Measurements from ENCODE around the gene MGAT4B.

MGAT4B gene

GRCh38 chr5:179824745-179825112 is 18.1 kb upstream of the MGAT4B start:
- TF ChIP-seq PATZ1 (CRISPR knock-in tag; IDR thresholded peaks at IDR 0.05; ENCODE audit: borderline replicate concordance) (no peak), TCF4 (CRISPR knock-in tag; IDR thresholded peaks at IDR 0.05; ENCODE audit: borderline replicate concordance) (no peak), CSDC2 (CRISPR knock-in tag; IDR thresholded peaks at IDR 0.05) (no peak), ESRRG (CRISPR knock-in tag; IDR thresholded peaks at IDR 0.05) (no peak), ZC3H10 (CRISPR knock-in tag; IDR thresholded peaks at IDR 0.05) (no peak), ZNF565 (CRISPR knock-in tag; conservative IDR thresholded peaks at IDR 0.05; ENCODE audit: low read depth) (no peak), ARNTL (CRISPR knock-in tag; IDR thresholded peaks at IDR 0.05; ENCODE audit: borderline replicate concordance, low read depth) (no peak), SNAI2 (CRISPR knock-in tag; IDR thresholded peaks at IDR 0.05) (no peak)
- TF ChIP-seq, protein P1, sequence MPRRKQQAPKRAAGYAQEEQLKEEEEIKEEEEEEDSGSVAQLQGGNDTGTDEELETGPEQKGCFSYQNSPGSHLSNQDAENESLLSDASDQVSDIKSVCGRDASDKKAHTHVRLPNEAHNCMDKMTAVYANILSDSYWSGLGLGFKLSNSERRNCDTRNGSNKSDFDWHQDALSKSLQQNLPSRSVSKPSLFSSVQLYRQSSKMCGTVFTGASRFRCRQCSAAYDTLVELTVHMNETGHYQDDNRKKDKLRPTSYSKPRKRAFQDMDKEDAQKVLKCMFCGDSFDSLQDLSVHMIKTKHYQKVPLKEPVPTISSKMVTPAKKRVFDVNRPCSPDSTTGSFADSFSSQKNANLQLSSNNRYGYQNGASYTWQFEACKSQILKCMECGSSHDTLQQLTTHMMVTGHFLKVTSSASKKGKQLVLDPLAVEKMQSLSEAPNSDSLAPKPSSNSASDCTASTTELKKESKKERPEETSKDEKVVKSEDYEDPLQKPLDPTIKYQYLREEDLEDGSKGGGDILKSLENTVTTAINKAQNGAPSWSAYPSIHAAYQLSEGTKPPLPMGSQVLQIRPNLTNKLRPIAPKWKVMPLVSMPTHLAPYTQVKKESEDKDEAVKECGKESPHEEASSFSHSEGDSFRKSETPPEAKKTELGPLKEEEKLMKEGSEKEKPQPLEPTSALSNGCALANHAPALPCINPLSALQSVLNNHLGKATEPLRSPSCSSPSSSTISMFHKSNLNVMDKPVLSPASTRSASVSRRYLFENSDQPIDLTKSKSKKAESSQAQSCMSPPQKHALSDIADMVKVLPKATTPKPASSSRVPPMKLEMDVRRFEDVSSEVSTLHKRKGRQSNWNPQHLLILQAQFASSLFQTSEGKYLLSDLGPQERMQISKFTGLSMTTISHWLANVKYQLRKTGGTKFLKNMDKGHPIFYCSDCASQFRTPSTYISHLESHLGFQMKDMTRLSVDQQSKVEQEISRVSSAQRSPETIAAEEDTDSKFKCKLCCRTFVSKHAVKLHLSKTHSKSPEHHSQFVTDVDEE (CRISPR knock-in tag; IDR thresholded peaks at IDR 0.05), result no peak
- ATAC-seq, result no peak

- TF ChIP-seq CSDC2 (CRISPR knock-in tag; IDR thresholded peaks at IDR 0.05) (no peak), ZFP30 (CRISPR knock-in tag; IDR thresholded peaks at IDR 0.05) (no peak), ZFP3 (CRISPR knock-in tag; IDR thresholded peaks at IDR 0.05) (no peak), TCF4 (CRISPR knock-in tag; IDR thresholded peaks at IDR 0.05; ENCODE audit: borderline replicate concordance) (no peak), CREB5 (CRISPR knock-in tag; IDR thresholded peaks at IDR 0.05; ENCODE audit: low read depth) (no peak), OSR1 (CRISPR knock-in tag; IDR thresholded peaks at IDR 0.05) (no peak), SNAI2 (CRISPR knock-in tag; IDR thresholded peaks at IDR 0.05) (no peak), ARNTL (CRISPR knock-in tag; IDR thresholded peaks at IDR 0.05; ENCODE audit: borderline replicate concordance, low read depth) (no peak), ZNF8 (CRISPR knock-in tag; IDR thresholded peaks at IDR 0.05) (no peak), ISL1 (CRISPR knock-in tag; IDR thresholded peaks at IDR 0.05) (no peak), BACH2 (CRISPR knock-in tag; IDR thresholded peaks at IDR 0.05; ENCODE audit: borderline replicate concordance) (no peak), PATZ1 (CRISPR knock-in tag; IDR thresholded peaks at IDR 0.05; ENCODE audit: borderline replicate concordance) (no peak), PPARA (CRISPR knock-in tag; IDR thresholded peaks at IDR 0.05; ENCODE audit: borderline replicate concordance) (no peak), ESRRG (CRISPR knock-in tag; IDR thresholded peaks at IDR 0.05) (no peak), TOX (CRISPR knock-in tag; IDR thresholded peaks at IDR 0.05; ENCODE audit: borderline replicate concordance) (no peak), ZNF565 (CRISPR knock-in tag; conservative IDR thresholded peaks at IDR 0.05; ENCODE audit: low read depth) (no peak), GLIS3 (CRISPR knock-in tag; IDR thresholded peaks at IDR 0.05) (no peak), ZNF70 (CRISPR knock-in tag; IDR thresholded peaks at IDR 0.05) (no peak)
- TF ChIP-seq, protein P2, sequence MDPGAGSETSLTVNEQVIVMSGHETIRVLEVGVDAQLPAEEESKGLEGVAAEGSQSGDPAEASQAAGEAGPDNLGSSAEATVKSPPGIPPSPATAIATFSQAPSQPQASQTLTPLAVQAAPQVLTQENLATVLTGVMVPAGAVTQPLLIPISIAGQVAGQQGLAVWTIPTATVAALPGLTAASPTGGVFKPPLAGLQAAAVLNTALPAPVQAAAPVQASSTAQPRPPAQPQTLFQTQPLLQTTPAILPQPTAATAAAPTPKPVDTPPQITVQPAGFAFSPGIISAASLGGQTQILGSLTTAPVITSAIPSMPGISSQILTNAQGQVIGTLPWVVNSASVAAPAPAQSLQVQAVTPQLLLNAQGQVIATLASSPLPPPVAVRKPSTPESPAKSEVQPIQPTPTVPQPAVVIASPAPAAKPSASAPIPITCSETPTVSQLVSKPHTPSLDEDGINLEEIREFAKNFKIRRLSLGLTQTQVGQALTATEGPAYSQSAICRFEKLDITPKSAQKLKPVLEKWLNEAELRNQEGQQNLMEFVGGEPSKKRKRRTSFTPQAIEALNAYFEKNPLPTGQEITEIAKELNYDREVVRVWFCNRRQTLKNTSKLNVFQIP (CRISPR knock-in tag; IDR thresholded peaks at IDR 0.05; ENCODE audit: borderline replicate concordance, low read depth), result no peak
- TF ChIP-seq, protein P1 (CRISPR knock-in tag; IDR thresholded peaks at IDR 0.05), result no peak
- no peak for ATAC-seq
These were observed 17.5 kb upstream of the MGAT4B start for GRCh38 chr5:179823937-179824744.

Measured in SK-N-SH treated with all-trans-retinoic acid at 6 μM for 48 hours (cell line).